GM23338 (cell line): Measurements from ENCODE around the gene SUN3. TPM values are rescaled to one million over a fixed set of nuclear protein-coding genes. Genes with fewer than 3 reads are reported as not detected.

Source experiments
- ATAC-seq: fragments of 200-7000 bp; cut with Tn5 transposase; 3 replicates; pipeline ENCODE4 v1.9.1; 2020
- DNase-seq: peaks from one replicate; pipeline ENCODE4 v3.0.0-alpha.2; 2015; ENCODE audit warnings: low spot score
- H2AFZ ChIP-seq: fragments of 200-600 bp; sonication (generic); 2 replicates; pipeline ENCODE4 v1.8.0; 2016; ENCODE audit warnings: antibody characterized with exemption, mild to moderate bottlenecking, moderate library complexity
- H3F3A ChIP-seq: fragments of 200-600 bp; sonication (generic); replicated peaks from 2 replicates; pipeline ENCODE4 v1.8.0; 2017; ENCODE audit warnings: antibody characterized with exemption, mixed run types, low read depth
- H3K27ac ChIP-seq: fragments of 200-600 bp; sonication (generic); 2 replicates; pipeline ENCODE4 v1.6.1; 2016; ENCODE audit warnings: low read depth
- H3K27me3 ChIP-seq: fragments of 200-600 bp; sonication (generic); 2 replicates; pipeline ENCODE4 v1.8.0; 2016; ENCODE audit warnings: mild to moderate bottlenecking, mixed run types, moderate library complexity; ENCODE audit not compliant: insufficient read depth
- H3K36me3 ChIP-seq: fragments of 200-600 bp; sonication (generic); 2 replicates; pipeline ENCODE4 v1.8.0; 2016; ENCODE audit warnings: mild to moderate bottlenecking; ENCODE audit not compliant: insufficient read depth
- H3K4me1 ChIP-seq: fragments of 200-600 bp; sonication (generic); 2 replicates; pipeline ENCODE4 v1.8.0; 2016; ENCODE audit warnings: mild to moderate bottlenecking, moderate library complexity; ENCODE audit not compliant: insufficient read depth
- H3K4me2 ChIP-seq: fragments of 200-600 bp; sonication (generic); 2 replicates; pipeline ENCODE4 v1.7.1; 2017; ENCODE audit warnings: mixed run types
- H3K4me3 ChIP-seq: fragments of 200-600 bp; sonication (generic); 2 replicates; pipeline ENCODE4 v1.6.1; 2016; ENCODE audit warnings: mixed run types
- H3K79me2 ChIP-seq: fragments of 200-600 bp; sonication (generic); replicated peaks from 2 replicates; pipeline ENCODE4 v1.8.0; 2017; ENCODE audit warnings: mild to moderate bottlenecking; ENCODE audit not compliant: insufficient read depth
- H3K9me2 ChIP-seq: fragments of 200-600 bp; sonication (generic); 2 replicates; pipeline ENCODE4 v1.8.0; 2017; ENCODE audit not compliant: insufficient read depth
- H4K20me1 ChIP-seq: fragments of 200-600 bp; sonication (generic); replicated peaks from 2 replicates; pipeline ENCODE4 v1.8.0; 2017; ENCODE audit warnings: mild to moderate bottlenecking; ENCODE audit not compliant: insufficient read depth
- H3K27ac Mint-ChIP-seq: 2 replicates; pipeline ENCODE4 v1.8.0; 2020; ENCODE audit warnings: inconsistent platforms, mild to moderate bottlenecking, moderate library complexity, mixed read lengths
- H3K27me3 Mint-ChIP-seq: 3 replicates; pipeline ENCODE4 v1.8.0; 2022; ENCODE audit warnings: low read depth, mild to moderate bottlenecking, moderate library complexity, mixed read lengths, inconsistent platforms; ENCODE audit not compliant: insufficient read depth, poor library complexity
- H3K36me3 Mint-ChIP-seq: 3 replicates; pipeline ENCODE4 v1.8.0; 2021; ENCODE audit warnings: low read depth, mild to moderate bottlenecking, inconsistent platforms, moderate library complexity, mixed read lengths
- H3K4me1 Mint-ChIP-seq: 3 replicates; pipeline ENCODE4 v1.8.0; 2020; ENCODE audit warnings: mild to moderate bottlenecking, inconsistent platforms, mixed read lengths
- H3K4me3 Mint-ChIP-seq: 3 replicates; pipeline ENCODE4 v1.8.0; 2021; ENCODE audit warnings: moderate library complexity, mild to moderate bottlenecking, inconsistent platforms, mixed read lengths
- H3K9me3 Mint-ChIP-seq: 3 replicates; pipeline ENCODE4 v1.8.0; 2020; ENCODE audit warnings: moderate library complexity, mild to moderate bottlenecking, inconsistent platforms, mixed read lengths
- CREB1 ChIP-seq: fragments of 250-450 bp; sonication (Bioruptor Pico); IDR thresholded peaks from 2 replicates; pipeline ENCODE4 v1.5.0; 2020; ENCODE audit warnings: low read depth, mild to moderate bottlenecking, moderate library complexity
- CTCF ChIP-seq, 2 experiments: fragments of 200-600 bp in 1 of 2; sonication (generic) in 1 of 2; conservative IDR thresholded peaks; 2 replicates each; pipeline versions ENCODE4 v1.5.1 to v1.6.1; 2016 to 2017; ENCODE audit warnings: antibody characterized with exemption in 2 of 2, low read depth in 2 of 2, mild to moderate bottlenecking in 2 of 2, moderate library complexity in 1 of 2
- EZH2 ChIP-seq: fragments of 200-600 bp; sonication (generic); IDR thresholded peaks from one replicate; pipeline ENCODE4 v1.8.0; 2017; ENCODE audit warnings: antibody characterized with exemption, mild to moderate bottlenecking, low read depth; ENCODE audit not compliant: unreplicated experiment
- NANOG ChIP-seq: IDR thresholded peaks from 2 replicates; pipeline ENCODE4 v1.6.1; 2016; ENCODE audit warnings: antibody characterized with exemption, borderline replicate concordance
- POLR2AphosphoS5 ChIP-seq: IDR thresholded peaks from 2 replicates; pipeline ENCODE4 v1.6.1; 2016; ENCODE audit warnings: antibody characterized with exemption, low read depth
- STAT1 ChIP-seq: IDR thresholded peaks from one replicate; pipeline ENCODE4 v1.6.1; 2016; ENCODE audit warnings: antibody characterized with exemption; ENCODE audit not compliant: unreplicated experiment
- ZNF114 ChIP-seq: fragments of 250-450 bp; sonication (Bioruptor Pico); IDR thresholded peaks from 2 replicates; pipeline ENCODE4 v1.5.0; 2020; ENCODE audit warnings: mild to moderate bottlenecking, moderate library complexity
- ZNF331 ChIP-seq: fragments of 250-450 bp; sonication (Bioruptor Pico); IDR thresholded peaks from 2 replicates; pipeline ENCODE4 v1.5.0; 2020; ENCODE audit warnings: low read depth, mild to moderate bottlenecking, moderate library complexity
- polyA plus RNA-seq: library from polyadenylated mRNA; unstranded; fragments of >200 nt; fragmentation: Nextera tagmentation; extraction: Ambion mirVana; gene quantifications from 2 replicates; pipeline ENCODE4 v1.2.1, GENCODE V29; 2016
- total RNA-seq: library from RNA; depleted of rRNA; stranded (reverse); fragments of >200 nt; shearing (Covaris generic); gene quantifications from 2 replicates; pipeline ENCODE4 v1.2.3, GENCODE V29; 2014
- TF ChIP-seq, protein P1 (sequence below): fragments of 250-450 bp; sonication (Bioruptor Pico); IDR thresholded peaks from 2 replicates; pipeline ENCODE4 v1.5.0; 2020; ENCODE audit warnings: mild to moderate bottlenecking, moderate library complexity

SUN3 gene
- total and polyA plus RNA-seq, 2 experiments from 2014 or later: 0.52 TPM; not detected in 1

- peak within 1 kb of the TSS; percentile 92 for H2AFZ ChIP-seq
- DNase-seq: peak; percentile 95
- H3K36me3 Mint-ChIP-seq: no peaks in the 10 kb centered on the region
Observed at GRCh38 chr7:48035301-48035966, 6.5 kb upstream of the SUN3 start, which contains the start of gene C7orf57. Gene C7orf57 (plus strand): TSS chr7:48035543. CDS start chr7:48036309, 766 bp downstream.

GRCh38 chr7:48033922-48034321 is 5.0 kb upstream of the SUN3 start:
- no peaks in the 10 kb centered on the region for H3K36me3 Mint-ChIP-seq
- H4K20me1 ChIP-seq: no peaks in the 10 kb centered on the region
- ATAC-seq (no peak), DNase-seq (no peak)
- no peaks in the 10 kb centered on the region for H3K9me3 Mint-ChIP-seq
- no peak overlapping the region for H2AFZ ChIP-seq
- no peaks in the 10 kb centered on the region for H3K79me2 ChIP-seq
- H3K4me1 Mint-ChIP-seq: peaks cover 28% of the 10 kb centered on the region
- no peaks in the 10 kb centered on the region for H3F3A ChIP-seq
- H3K27ac Mint-ChIP-seq: no peak overlapping the region
- H3K4me1 ChIP-seq: peaks cover 17% of the 10 kb centered on the region
- no peak overlapping the region for H3K4me3 Mint-ChIP-seq
- no peak overlapping the region for H3K4me3 ChIP-seq
- peaks cover 31% of the 10 kb centered on the region for H3K27me3 Mint-ChIP-seq
- H3K4me2 ChIP-seq: no peak overlapping the region
- H3K9me2 ChIP-seq: no peaks in the 10 kb centered on the region
- no peaks in the 10 kb centered on the region for H3K36me3 ChIP-seq
- H3K27me3 ChIP-seq: peaks cover 37% of the 10 kb centered on the region
- H3K27ac ChIP-seq: no peak overlapping the region
- TF ChIP-seq POLR2AphosphoS5 (no peak), ZNF331 (no peak), CREB1 (CRISPR knock-in tag) (no peak), STAT1 (no peak), NANOG (no peak), EZH2 (no peak), ZNF114 (CRISPR knock-in tag) (no peak)
- TF ChIP-seq, protein P1, sequence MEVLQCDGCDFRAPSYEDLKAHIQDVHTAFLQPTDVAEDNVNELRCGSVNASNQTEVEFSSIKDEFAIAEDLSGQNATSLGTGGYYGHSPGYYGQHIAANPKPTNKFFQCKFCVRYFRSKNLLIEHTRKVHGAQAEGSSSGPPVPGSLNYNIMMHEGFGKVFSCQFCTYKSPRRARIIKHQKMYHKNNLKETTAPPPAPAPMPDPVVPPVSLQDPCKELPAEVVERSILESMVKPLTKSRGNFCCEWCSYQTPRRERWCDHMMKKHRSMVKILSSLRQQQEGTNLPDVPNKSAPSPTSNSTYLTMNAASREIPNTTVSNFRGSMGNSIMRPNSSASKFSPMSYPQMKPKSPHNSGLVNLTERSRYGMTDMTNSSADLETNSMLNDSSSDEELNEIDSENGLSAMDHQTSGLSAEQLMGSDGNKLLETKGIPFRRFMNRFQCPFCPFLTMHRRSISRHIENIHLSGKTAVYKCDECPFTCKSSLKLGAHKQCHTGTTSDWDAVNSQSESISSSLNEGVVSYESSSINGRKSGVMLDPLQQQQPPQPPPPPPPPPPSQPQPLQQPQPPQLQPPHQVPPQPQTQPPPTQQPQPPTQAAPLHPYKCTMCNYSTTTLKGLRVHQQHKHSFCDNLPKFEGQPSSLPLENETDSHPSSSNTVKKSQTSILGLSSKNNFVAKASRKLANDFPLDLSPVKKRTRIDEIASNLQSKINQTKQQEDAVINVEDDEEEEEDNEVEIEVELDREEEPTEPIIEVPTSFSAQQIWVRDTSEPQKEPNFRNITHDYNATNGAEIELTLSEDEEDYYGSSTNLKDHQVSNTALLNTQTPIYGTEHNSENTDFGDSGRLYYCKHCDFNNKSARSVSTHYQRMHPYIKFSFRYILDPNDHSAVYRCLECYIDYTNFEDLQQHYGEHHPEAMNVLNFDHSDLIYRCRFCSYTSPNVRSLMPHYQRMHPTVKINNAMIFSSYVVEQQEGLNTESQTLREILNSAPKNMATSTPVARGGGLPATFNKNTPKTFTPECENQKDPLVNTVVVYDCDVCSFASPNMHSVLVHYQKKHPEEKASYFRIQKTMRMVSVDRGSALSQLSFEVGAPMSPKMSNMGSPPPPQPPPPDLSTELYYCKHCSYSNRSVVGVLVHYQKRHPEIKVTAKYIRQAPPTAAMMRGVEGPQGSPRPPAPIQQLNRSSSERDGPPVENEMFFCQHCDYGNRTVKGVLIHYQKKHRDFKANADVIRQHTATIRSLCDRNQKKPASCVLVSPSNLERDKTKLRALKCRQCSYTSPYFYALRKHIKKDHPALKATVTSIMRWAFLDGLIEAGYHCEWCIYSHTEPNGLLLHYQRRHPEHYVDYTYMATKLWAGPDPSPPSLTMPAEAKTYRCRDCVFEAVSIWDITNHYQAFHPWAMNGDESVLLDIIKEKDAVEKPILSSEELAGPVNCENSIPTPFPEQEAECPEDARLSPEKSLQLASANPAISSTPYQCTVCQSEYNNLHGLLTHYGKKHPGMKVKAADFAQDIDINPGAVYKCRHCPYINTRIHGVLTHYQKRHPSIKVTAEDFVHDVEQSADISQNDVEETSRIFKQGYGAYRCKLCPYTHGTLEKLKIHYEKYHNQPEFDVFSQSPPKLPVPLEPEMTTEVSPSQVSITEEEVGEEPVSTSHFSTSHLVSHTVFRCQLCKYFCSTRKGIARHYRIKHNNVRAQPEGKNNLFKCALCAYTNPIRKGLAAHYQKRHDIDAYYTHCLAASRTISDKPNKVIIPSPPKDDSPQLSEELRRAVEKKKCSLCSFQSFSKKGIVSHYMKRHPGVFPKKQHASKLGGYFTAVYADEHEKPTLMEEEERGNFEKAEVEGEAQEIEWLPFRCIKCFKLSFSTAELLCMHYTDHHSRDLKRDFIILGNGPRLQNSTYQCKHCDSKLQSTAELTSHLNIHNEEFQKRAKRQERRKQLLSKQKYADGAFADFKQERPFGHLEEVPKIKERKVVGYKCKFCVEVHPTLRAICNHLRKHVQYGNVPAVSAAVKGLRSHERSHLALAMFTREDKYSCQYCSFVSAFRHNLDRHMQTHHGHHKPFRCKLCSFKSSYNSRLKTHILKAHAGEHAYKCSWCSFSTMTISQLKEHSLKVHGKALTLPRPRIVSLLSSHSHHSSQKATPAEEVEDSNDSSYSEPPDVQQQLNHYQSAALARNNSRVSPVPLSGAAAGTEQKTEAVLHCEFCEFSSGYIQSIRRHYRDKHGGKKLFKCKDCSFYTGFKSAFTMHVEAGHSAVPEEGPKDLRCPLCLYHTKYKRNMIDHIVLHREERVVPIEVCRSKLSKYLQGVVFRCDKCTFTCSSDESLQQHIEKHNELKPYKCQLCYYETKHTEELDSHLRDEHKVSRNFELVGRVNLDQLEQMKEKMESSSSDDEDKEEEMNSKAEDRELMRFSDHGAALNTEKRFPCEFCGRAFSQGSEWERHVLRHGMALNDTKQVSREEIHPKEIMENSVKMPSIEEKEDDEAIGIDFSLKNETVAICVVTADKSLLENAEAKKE (CRISPR knock-in tag): no peak

More at GRCh38 chr7:48035301-48035966, 6.5 kb upstream of the SUN3 start, which contains the start of gene C7orf57:
- peak within 1 kb of the TSS; percentile 87 for H3K4me3 Mint-ChIP-seq
- Histone ChIP-seq H3K4me2 (peak within 1 kb of the TSS; percentile 92), H3K4me1 (peaks cover 30% of the 10 kb centered on the region), H3K4me3 (peak within 1 kb of the TSS; percentile 76), H3K27me3 (peaks cover 37% of the 10 kb centered on the region), H3K9me2 (peaks cover 5% of the 10 kb centered on the region; the same call in 1 of the 2 replicates), H4K20me1 (no peaks in the 10 kb centered on the region), H3K27ac (no peak within 1 kb of the TSS), H3K36me3 (no peaks in the 10 kb centered on the region), H3K79me2 (no peaks in the 10 kb centered on the region), H3F3A (no peaks in the 10 kb centered on the region)
- peak; percentile 94 for ATAC-seq
- peaks cover 41% of the 10 kb centered on the region for H3K4me1 Mint-ChIP-seq
- H3K27me3 Mint-ChIP-seq: peaks cover 38% of the 10 kb centered on the region
- TF ChIP-seq STAT1: no peak
- peak in 1 of 2 experiments; percentile 31; a peak in 2 of 4 replicates for TF ChIP-seq CTCF (conservative IDR thresholded peaks at IDR 0.05; ENCODE audit: low read depth in 2 of 2)
- no peak for TF ChIP-seq CREB1 (CRISPR knock-in tag)
- no peak within 1 kb of the TSS for H3K27ac Mint-ChIP-seq
- H3K9me3 Mint-ChIP-seq: no peaks in the 10 kb centered on the region
